HCT116 (cell line): ENCODE results near the gene RNF32. TPM values are rescaled to one million over a fixed set of nuclear protein-coding genes. Genes with fewer than 3 reads are reported as not detected.
"Not testable (repeated sequence)": the region's sequence is repeated elsewhere in the genome, so short reads cannot be mapped to it uniquely, and the experiment has no call there.

Experiments used
- ATAC-seq: fragments of 200-7000 bp; cut with Tn5 transposase; 2 replicates; pipeline ENCODE4 v1.9.1; 2020; ENCODE audit warnings: mild to moderate bottlenecking, moderate library complexity
- BruUV-seq: library from RNA; stranded (reverse); fragments of 400-500 nt; replicated peaks from 2 replicates; lab custom pipeline; 2021; lab: Mats Ljungman, UMichigan
- CTCF ChIA-PET: fragments of 300-600 bp; sonication (Branson Sonifier 250); formaldehyde crosslinking; loops from one replicate; lab custom pipeline; 2021; ENCODE audit warnings: antibody characterized with exemption; lab: Charles Lee
- POLR2A ChIA-PET: fragments of 300-600, 350-600 bp; sonication (Branson Sonifier 250); formaldehyde crosslinking; loops from one replicate; lab custom pipeline; 2021; ENCODE audit warnings: antibody characterized with exemption; lab: Charles Lee
- RAD21 ChIA-PET, 2 experiments: fragments of 300-600 bp; sonication (Branson Sonifier 250); formaldehyde crosslinking; loops; one replicate each; lab custom pipeline; 2023; ENCODE audit warnings: low total read pairs in 2 of 2; ENCODE audit not compliant: uncharacterized antibody in 2 of 2, unreplicated experiment in 2 of 2, low non-redundant PET in 1 of 2; lab: Charles Lee
- DNase-seq: peaks from one replicate; pipeline ENCODE4 v3.0.0-alpha.2; 2010; ENCODE audit warnings: low read depth, low spot score
- H2AFZ ChIP-seq: fragments of 200-600 bp; shearing (Covaris generic), sonication (generic); 2 replicates; pipeline ENCODE4 v1.6.1; 2017; ENCODE audit warnings: low read depth, mixed run types, mixed read lengths, antibody characterized with exemption, low read length; ENCODE audit not compliant: poor library complexity, severe bottlenecking
- H3K27ac ChIP-seq: 2 replicates; pipeline ENCODE4 v1.5.1; 2012; ENCODE audit warnings: low read depth, low read length
- H3K27me3 ChIP-seq: fragments of 200-600 bp; sonication (generic); 2 replicates; pipeline ENCODE4 v1.6.1; 2016; ENCODE audit warnings: mixed run types, low read length, mixed read lengths; ENCODE audit not compliant: insufficient read depth
- H3K36me3 ChIP-seq, 2 experiments: fragments of 200-500 bp in 1 of 2; fragments of 200-600 bp in 1 of 2; sonication (Bioruptor generic) in 1 of 2; sonication (generic) in 1 of 2; 2 replicates each; pipeline versions ENCODE4 v1.5.1 to v1.6.1; 2014 to 2016; ENCODE audit warnings: low read length in 2 of 2, inconsistent platforms in 1 of 2, mixed read lengths in 1 of 2, mixed run types in 1 of 2; ENCODE audit not compliant: insufficient read depth in 2 of 2, control insufficient read depth in 1 of 2
- H3K4me1 ChIP-seq, 2 experiments: fragments of 200-600 bp in 1 of 2; sonication (generic) in 1 of 2; 2 replicates each; pipeline versions ENCODE4 v1.5.1 to v1.6.1; 2012 to 2017; ENCODE audit warnings: low read length in 2 of 2, inconsistent platforms in 1 of 2, mild to moderate bottlenecking in 1 of 2, mixed read lengths in 1 of 2, mixed run types in 1 of 2, moderate library complexity in 1 of 2; ENCODE audit not compliant: insufficient read depth in 2 of 2, control insufficient read depth in 1 of 2
- H3K4me2 ChIP-seq: fragments of 200-600 bp; sonication (generic); 2 replicates; pipeline ENCODE4 v1.6.1; 2017; ENCODE audit warnings: mixed run types, low read length, mixed read lengths
- H3K4me3 ChIP-seq, 2 experiments: fragments of 200-600 bp in 1 of 2; sonication (generic) in 1 of 2; replicated peaks in 1 of 2; 2 replicates each; pipeline ENCODE4 v1.5.1; 2011 to 2016; ENCODE audit warnings: low read length in 2 of 2, control low read depth in 1 of 2, low read depth in 1 of 2, mild to moderate bottlenecking in 1 of 2, mixed read lengths in 1 of 2, mixed run types in 1 of 2
- H3K79me2 ChIP-seq: fragments of 200-600 bp; sonication (generic); 2 replicates; pipeline ENCODE4 v1.6.1; 2017; ENCODE audit warnings: mild to moderate bottlenecking, mixed run types, low read length, moderate library complexity, mixed read lengths; ENCODE audit not compliant: insufficient read depth
- H3K9ac ChIP-seq: fragments of 200-600 bp; sonication (generic); 2 replicates; pipeline ENCODE4 v1.6.1; 2016; ENCODE audit warnings: low read length, mixed read lengths
- H3K9me2 ChIP-seq: fragments of 200-600 bp; sonication (generic), shearing (Covaris generic); 2 replicates; pipeline ENCODE4 v1.6.1; 2017; ENCODE audit warnings: mixed run types, mild to moderate bottlenecking, moderate library complexity; ENCODE audit not compliant: insufficient read depth
- H3K9me3 ChIP-seq, 2 experiments: fragments of 200-500 bp in 1 of 2; fragments of 200-600 bp in 1 of 2; sonication (Bioruptor generic) in 1 of 2; sonication (generic) in 1 of 2; 2 replicates each; pipeline ENCODE4 v1.6.1; 2014 to 2017; ENCODE audit warnings: low read length in 2 of 2, mixed read lengths in 2 of 2, inconsistent platforms in 1 of 2, low read depth in 1 of 2, mild to moderate bottlenecking in 1 of 2, mixed run types in 1 of 2, moderate library complexity in 1 of 2; ENCODE audit not compliant: control insufficient read depth in 1 of 2, insufficient read depth in 1 of 2
- H4K20me1 ChIP-seq: fragments of 200-600 bp; sonication (generic), shearing (Covaris generic); 2 replicates; pipeline ENCODE4 v1.6.1; 2017; ENCODE audit warnings: mixed run types, mild to moderate bottlenecking, moderate library complexity; ENCODE audit not compliant: insufficient read depth
- JUND ChIP-seq: IDR thresholded peaks from 2 replicates; pipeline ENCODE4 v1.6.1; 2012
- SP1 ChIP-seq: IDR thresholded peaks from 2 replicates; pipeline ENCODE4 v1.6.1; 2012; ENCODE audit warnings: low read depth
- ZNF274 ChIP-seq: fragments of 200-500 bp; sonication (Bioruptor generic); IDR thresholded peaks from 2 replicates; pipeline ENCODE4 v1.6.1; 2014; ENCODE audit warnings: mild to moderate bottlenecking, low read depth, low read length, inconsistent platforms
- intact Hi-C: fragments of 100-400 bp; cut with micrococcal nuclease; formaldehyde crosslinking; loops from 2 replicates; pipeline ENCODE4 v1.10.0; 2022
- total RNA-seq: library from RNA; stranded (reverse); gene quantifications from one replicate; pipeline ENCODE4 v1.2.1, GENCODE V29; 2021; ENCODE audit not compliant: unreplicated experiment

Gene RNF32
- total RNA-seq, 1 experiment from 2014 or later = 3.4 TPM

GRCh38 chr7:156693627-156694026 lies 53.1 kb downstream of the RNF32 start:
- POLR2A ChIA-PET = no interaction called here
- intact Hi-C loops = no loop called here
- Histone ChIP-seq H3K4me3 (no peak overlapping the region), H3K79me2 (0 out of 2 replicates have a peak, but pooled peaks cover 13% of the 10 kb centered on the region), H3K4me1 (no peaks in the 10 kb centered on the region), H4K20me1 (0 out of 2 replicates have a peak, but pooled peaks cover 6% of the 10 kb centered on the region), H3K9me2 (no peaks in the 10 kb centered on the region), H2AFZ (no peak overlapping the region), H3K9ac (no peak overlapping the region), H3K36me3 (0 out of 4 replicates have a peak, but pooled peaks cover 0 to 3% of the 10 kb centered on the region in 2 experiments), H3K9me3 (no peaks in the 10 kb centered on the region; a peak in 1 of 4 replicates), H3K27ac (no peak overlapping the region), H3K27me3 (no peaks in the 10 kb centered on the region), H3K4me2 (no peak overlapping the region)
- ATAC-seq (no peak), DNase-seq (no peak)
- CTCF ChIA-PET = no interaction called here
- BruUV-seq = no TSS peak
- TF ChIP-seq JUND (no peak), SP1 (no peak), ZNF274 (no peak)
- RAD21 ChIA-PET = no interaction called here

- 0 out of 2 replicates have a peak, but pooled peaks cover 12% of the 10 kb centered on the region for H3K79me2 ChIP-seq
- H4K20me1 ChIP-seq, POLR2A ChIA-PET, ATAC-seq, H3K9me2 ChIP-seq, H3K4me3 ChIP-seq, intact Hi-C loops, H3K4me1 ChIP-seq, H3K9ac ChIP-seq, DNase-seq, CTCF ChIA-PET, H2AFZ ChIP-seq, RAD21 ChIA-PET, BruUV-seq, H3K36me3 ChIP-seq, H3K4me2 ChIP-seq, H3K9me3 ChIP-seq, H3K27ac ChIP-seq, H3K27me3 ChIP-seq: not testable (repeated sequence)
These were observed 56.7 kb downstream of the RNF32 start for GRCh38 chr7:156697283-156697682.

GRCh38 chr7:156698512-156698911 lies 57.9 kb downstream of the RNF32 start:
- H3K79me2 ChIP-seq, H2AFZ ChIP-seq, H3K9me3 ChIP-seq, intact Hi-C loops, BruUV-seq, H3K27ac ChIP-seq, CTCF ChIA-PET, H3K4me3 ChIP-seq, H3K9ac ChIP-seq, POLR2A ChIA-PET, H3K27me3 ChIP-seq, H3K9me2 ChIP-seq, RAD21 ChIA-PET, ATAC-seq, DNase-seq, H3K4me2 ChIP-seq, H4K20me1 ChIP-seq, H3K36me3 ChIP-seq, H3K4me1 ChIP-seq: not testable (repeated sequence)

- H3K4me1 ChIP-seq, H3K9me2 ChIP-seq, H2AFZ ChIP-seq, H3K4me3 ChIP-seq, intact Hi-C loops, ATAC-seq, POLR2A ChIA-PET, H3K9ac ChIP-seq, H3K27me3 ChIP-seq, H3K36me3 ChIP-seq, H3K9me3 ChIP-seq, CTCF ChIA-PET, RAD21 ChIA-PET, H3K27ac ChIP-seq, H3K79me2 ChIP-seq, H3K4me2 ChIP-seq, DNase-seq, BruUV-seq, H4K20me1 ChIP-seq: not testable (repeated sequence)
These were observed 61.2 kb downstream of the RNF32 start for GRCh38 chr7:156701787-156702186.
